K562 (cell line): Measurements from ENCODE around the gene WBP2NL. TPM values are rescaled to one million over a fixed set of nuclear protein-coding genes. Genes with fewer than 3 reads are reported as not detected.

Source experiments
- ATAC-seq: fragments of 200-7000 bp; cut with Tn5 transposase; 3 replicates; pipeline ENCODE4 v1.9.1; 2020; ENCODE audit warnings: moderate library complexity
- BruUV-seq: library from RNA; stranded (reverse); fragments of 400-500 nt; replicated peaks from 2 replicates; lab custom pipeline; 2021; lab: Mats Ljungman, UMichigan
- CTCF ChIA-PET: fragments of 300-600 bp; formaldehyde crosslinking; extraction: SDS; loops from one replicate; lab custom pipeline; 2021; ENCODE audit warnings: low intra/inter-chr PET ratio; lab: Yijun Ruan, JAX
- POLR2A ChIA-PET: fragments of 300-600, 350-650 bp; sonication (Branson Sonifier 250); formaldehyde crosslinking; extraction: SDS; loops from one replicate; lab custom pipeline; 2021; ENCODE audit warnings: antibody characterized with exemption, inconsistent platforms; lab: Yijun Ruan, JAX
- DNase-seq, 4 experiments: peaks; one replicate each; pipeline versions ENCODE4 v3.0.0 to v3.0.0-alpha.2; 2011 to 2018; ENCODE audit warnings: low spot score in 3 of 4, mixed read lengths in 3 of 4; ENCODE audit errors: extremely low read depth in 1 of 4
- FAIRE-seq: peaks from 2 replicates; lab custom pipeline; 2011; peaks lifted over from hg19 to GRCh38; lab: Jason Lieb, UNC
- H2AFZ ChIP-seq: 2 replicates; pipeline ENCODE4 v1.6.0; 2011; ENCODE audit warnings: low read depth, low read length, control low read depth, inconsistent platforms
- H3K27ac ChIP-seq: fragments of 200-600 bp; 3 replicates; pipeline ENCODE4 v1.8.0; 2011; ENCODE audit warnings: low read depth, mild to moderate bottlenecking, control low read depth, inconsistent platforms, low read length, moderate library complexity, mixed read lengths; ENCODE audit errors: extremely low read depth
- H3K27me3 ChIP-seq, 2 experiments: fragments of 300-600 bp in 1 of 2; 2 replicates in 1 of 2; 3 replicates in 1 of 2; pipeline versions ENCODE4 v1.6.0 to v1.8.0; 2011; ENCODE audit warnings: inconsistent platforms in 2 of 2, low read length in 2 of 2, mild to moderate bottlenecking in 1 of 2, mixed read lengths in 1 of 2, moderate library complexity in 1 of 2; ENCODE audit not compliant: control insufficient read depth in 2 of 2, insufficient read depth in 2 of 2
- H3K36me3 ChIP-seq: fragments of 300-600 bp; 3 replicates; pipeline ENCODE4 v1.8.0; 2011; ENCODE audit warnings: mild to moderate bottlenecking, low read length, inconsistent platforms; ENCODE audit not compliant: control insufficient read depth, insufficient read depth
- H3K4me1 ChIP-seq, 2 experiments: fragments of 200-600 bp in 1 of 2; replicated peaks in 1 of 2; 2 replicates in 1 of 2; 3 replicates in 1 of 2; pipeline versions ENCODE4 v1.5.1 to v1.8.0; 2011; ENCODE audit warnings: inconsistent platforms in 2 of 2, low read length in 2 of 2, mild to moderate bottlenecking in 1 of 2, mixed read lengths in 1 of 2, moderate library complexity in 1 of 2; ENCODE audit not compliant: control insufficient read depth in 2 of 2, insufficient read depth in 2 of 2
- H3K4me2 ChIP-seq: 2 replicates; pipeline ENCODE4 v1.6.1; 2011; ENCODE audit warnings: low read length, control low read depth, inconsistent platforms, mixed read lengths; ENCODE audit not compliant: insufficient read depth
- H3K4me3 ChIP-seq: fragments of 200-600 bp; sonication (generic), shearing (Covaris generic); 2 replicates; pipeline ENCODE4 v1.5.1; 2016; ENCODE audit warnings: control low read depth, inconsistent platforms
- H3K79me2 ChIP-seq: fragments of 200-600 bp; 3 replicates; pipeline ENCODE4 v1.8.0; 2011; ENCODE audit warnings: low read length, inconsistent platforms; ENCODE audit not compliant: control insufficient read depth, insufficient read depth
- H3K9ac ChIP-seq, 2 experiments: 2 replicates each; pipeline versions ENCODE4 v1.6.0 to v1.6.1; 2011; ENCODE audit warnings: low read depth in 2 of 2, low read length in 2 of 2, control low read depth in 1 of 2, inconsistent platforms in 1 of 2, mild to moderate bottlenecking in 1 of 2, mixed read lengths in 1 of 2; ENCODE audit not compliant: insufficient read depth in 1 of 2
- H3K9me1 ChIP-seq: one replicate; pipeline ENCODE4 v1.6.0; 2011; ENCODE audit warnings: inconsistent platforms, mild to moderate bottlenecking, low read length, moderate library complexity; ENCODE audit not compliant: control insufficient read depth, insufficient read depth
- H3K9me3 ChIP-seq: replicated peaks from 2 replicates; pipeline ENCODE4 v1.5.1; 2011; ENCODE audit warnings: low read depth, low read length, inconsistent platforms; ENCODE audit not compliant: control insufficient read depth, insufficient read depth
- H4K20me1 ChIP-seq: replicated peaks from 2 replicates; pipeline ENCODE4 v1.6.1; 2011; ENCODE audit warnings: low read length, inconsistent platforms, mixed read lengths; ENCODE audit not compliant: control insufficient read depth, insufficient read depth
- CHD4 ChIP-seq: fragments of 200-600 bp; sonication (generic); IDR thresholded peaks from 3 replicates; pipeline ENCODE4 v1.6.1; 2012; ENCODE audit warnings: low read depth, mild to moderate bottlenecking, mixed read lengths, low read length, inconsistent platforms; ENCODE audit not compliant: insufficient read depth, insufficient replicate concordance, poor library complexity, severe bottlenecking
- FOXA1 ChIP-seq: fragments of 450-650 bp; IDR thresholded peaks from 2 replicates; pipeline ENCODE4 v1.6.1; 2016; ENCODE audit warnings: mild to moderate bottlenecking, borderline replicate concordance
- FOXP4 ChIP-seq: sonication (generic); formaldehyde crosslinking; IDR thresholded peaks from 2 replicates; pipeline ENCODE4 v1.8.0; 2022; ENCODE audit warnings: mild to moderate bottlenecking, missing genetic modification reagents, borderline replicate concordance
- PTRF ChIP-seq: fragments of 450-650 bp; IDR thresholded peaks from 2 replicates; pipeline ENCODE4 v1.6.1; 2016; ENCODE audit warnings: mild to moderate bottlenecking, missing genetic modification characterization, missing compliant biosample characterization
- RBM22 ChIP-seq: fragments of 200-400 bp; formaldehyde crosslinking; IDR thresholded peaks from 2 replicates; pipeline ENCODE4 v1.6.1; 2018; ENCODE audit warnings: low read length, low read depth; ENCODE audit not compliant: poor library complexity, severe bottlenecking
- SPI1 ChIP-seq: IDR thresholded peaks from 2 replicates; pipeline ENCODE4 v1.6.1; 2011; ENCODE audit warnings: low read depth, low read length, control low read depth, borderline replicate concordance
- STAT5A ChIP-seq: IDR thresholded peaks from 2 replicates; pipeline ENCODE4 v1.6.1; 2012; ENCODE audit warnings: low read length, inconsistent platforms, borderline replicate concordance
- ZFPM2 ChIP-seq: fragments of 250-450 bp; sonication (Bioruptor Pico); IDR thresholded peaks from 2 replicates; pipeline ENCODE4 v1.5.1; 2022; ENCODE audit warnings: mild to moderate bottlenecking
- ZNF121 ChIP-seq: sonication (generic); formaldehyde crosslinking; conservative IDR thresholded peaks from 2 replicates; pipeline ENCODE4 v1.8.0; 2022; ENCODE audit warnings: missing genetic modification reagents
- WGBS: fragments of 100-300 bp; shearing (Covaris generic); methylation state at CpG from one replicate; pipeline ENCODE4 v1.1.6; 2016; ENCODE audit warnings: low coverage, mixed read lengths; ENCODE audit not compliant: insufficient coverage; ENCODE audit errors: missing lambda C conversion rate; 5-methylcytosine and 5-hydroxymethylcytosine counted together
- in situ Hi-C: fragments of 300-500 bp; cut with MboI; formaldehyde crosslinking; loops from 4 replicates; pipeline ENCODE4 v1.15.0; 2018; ENCODE audit warnings: inconsistent platforms, mixed read lengths
- intact Hi-C: fragments of 100-400 bp; cut with micrococcal nuclease; formaldehyde crosslinking; loops from 2 replicates; pipeline ENCODE4 v1.14.2; 2022
- polyA plus RNA-seq, 8 experiments: library from polyadenylated mRNA; depleted of rRNA in 4 of 8; stranded (reverse) in 5 of 8; unstranded in 3 of 8; fragments of >200 nt; fragmentation: Nextera tagmentation in 2 of 8; fragmentation: Illumina TruSeq in 1 of 8; extraction: Ambion mirVana in 2 of 8; extraction: Trizol in 1 of 8; gene quantifications; 2 replicates each; pipeline versions ENCODE4 v1.2.1 to v1.2.3, GENCODE V29; 2011 to 2014; ENCODE audit warnings: inconsistent platforms in 1 of 8, missing spikeins in 1 of 8
- total RNA-seq, 7 experiments: library from RNA; depleted of rRNA in 6 of 7; stranded (reverse); fragments of >200 nt in 6 of 7; fragmentation: Illumina TruSeq in 2 of 7; extraction: Trizol in 2 of 7; gene quantifications; 2 replicates each; pipeline versions ENCODE4 v1.2.1 to v1.2.3, GENCODE V29; 2011 to 2021; ENCODE audit warnings: low replicate concordance in 1 of 7

WBP2NL gene
- total and polyA plus RNA-seq, 9 of the 15 experiments (the other 6 are each of a cell fraction or from before 2014, with no cell fraction given), result not detected

GRCh38 chr22:42025421-42025820 is 26.8 kb downstream of the WBP2NL start (continued):
- TF ChIP-seq STAT5A, result no peak
- TF ChIP-seq ZFPM2 (CRISPR knock-in tag), result no peak
- no peak for TF ChIP-seq PTRF

GRCh38 chr22:42026705-42027104 is 28.1 kb downstream of the WBP2NL start:
- Histone ChIP-seq H4K20me1 (no peaks in the 10 kb centered on the region), H3K4me1 (no peaks in the 10 kb centered on the region), H3K36me3 (no peaks in the 10 kb centered on the region), H3K27me3 (peaks cover 0 to 7% of the 10 kb centered on the region in 2 experiments; a peak in 2 of 5 replicates), H3K4me3 (no peak overlapping the region), H3K4me2 (no peak overlapping the region), H3K9me1 (no peaks in the 10 kb centered on the region), H3K27ac (no peak overlapping the region), H3K9me3 (no peaks in the 10 kb centered on the region), H3K79me2 (no peaks in the 10 kb centered on the region), H3K9ac (no peak overlapping the region), H2AFZ (no peak overlapping the region)
- ChIA-PET POLR2A (interaction anchor here (1.5 kb wide), 1 partner anchor 43 kb away, joined by 3 read pairs; no protein-coding TSS in a partner anchor), CTCF (no interaction called here)
- no peak for FAIRE-seq
- BruUV-seq, result no TSS peak
- no peak for ATAC-seq
- intact Hi-C loops (no loop called here), in situ Hi-C loops (no loop called here)
- 8% methylated on average over 9 of the region's 10 CpGs for WGBS
- no peak for DNase-seq
- TF ChIP-seq FOXP4, result no peak
- TF ChIP-seq ZNF121, result no peak
- no peak for TF ChIP-seq RBM22
- no peak for TF ChIP-seq SPI1
- TF ChIP-seq CHD4, result no peak
- TF ChIP-seq FOXA1, result no peak
